IMR-90 (cell line): Measurements from ENCODE around the gene NKRF. TPM values are rescaled to one million over a fixed set of nuclear protein-coding genes. Genes with fewer than 3 reads are reported as not detected.

Source experiments
- ATAC-seq: fragments of 200-7000 bp; cut with Tn5 transposase; 2 replicates; pipeline ENCODE4 v1.9.1; 2020; ENCODE audit warnings: low read depth, mild to moderate bottlenecking, moderate library complexity
- BruUV-seq: library from RNA; stranded (reverse); fragments of 400-500 nt; replicated peaks from 2 replicates; lab custom pipeline; 2021; lab: Mats Ljungman, UMichigan
- CTCF ChIA-PET: fragments of 300-600 bp; formaldehyde crosslinking; extraction: SDS; loops from one replicate; lab custom pipeline; 2021; ENCODE audit warnings: antibody characterized with exemption; lab: Yijun Ruan, JAX
- POLR2A ChIA-PET: fragments of 300-600 bp; sonication (Branson Sonifier 250); formaldehyde crosslinking; loops from one replicate; lab custom pipeline; 2022; ENCODE audit warnings: antibody characterized with exemption; ENCODE audit not compliant: unreplicated experiment; lab: Charles Lee
- DNase-seq: peaks from one replicate; pipeline ENCODE4 v3.0.0; 2013
- H2AFZ ChIP-seq: replicated peaks from 2 replicates; pipeline ENCODE3; 2013; ENCODE audit warnings: low read length, mild to moderate bottlenecking; ENCODE audit not compliant: poor library complexity
- H2AK5ac ChIP-seq: 2 replicates; pipeline ENCODE4 v1.6.1; 2013; ENCODE audit warnings: low read depth, low read length, inconsistent platforms
- H2AK9ac ChIP-seq: replicated peaks from 2 replicates; pipeline ENCODE3; 2013; ENCODE audit warnings: mild to moderate bottlenecking, low read depth, low read length, moderate library complexity; ENCODE audit not compliant: poor library complexity
- H2BK120ac ChIP-seq: 2 replicates; pipeline ENCODE4 v1.6.1; 2013; ENCODE audit warnings: low read depth, low read length, inconsistent platforms
- H2BK15ac ChIP-seq: 3 replicates; pipeline ENCODE4 v1.6.1; 2013; ENCODE audit warnings: low read depth, low read length, inconsistent platforms
- H2BK20ac ChIP-seq: 2 replicates; pipeline ENCODE4 v1.6.1; 2013; ENCODE audit warnings: low read depth, mild to moderate bottlenecking, inconsistent platforms, low read length, moderate library complexity
- H2BK5ac ChIP-seq: 2 replicates; pipeline ENCODE4 v1.6.1; 2013; ENCODE audit warnings: mild to moderate bottlenecking, low read depth, low read length, inconsistent platforms; ENCODE audit not compliant: poor library complexity, severe bottlenecking
- H3K14ac ChIP-seq: replicated peaks from 2 replicates; pipeline ENCODE4 v1.6.1; 2013; ENCODE audit warnings: low read depth, low read length, inconsistent platforms
- H3K18ac ChIP-seq: 2 replicates; pipeline ENCODE4 v1.6.1; 2013; ENCODE audit warnings: low read depth, low read length, control low read depth
- H3K23ac ChIP-seq: 2 replicates; pipeline ENCODE4 v1.6.1; 2013; ENCODE audit warnings: low read depth, low read length, inconsistent platforms
- H3K27ac ChIP-seq: 2 replicates; pipeline ENCODE4 v1.5.1; 2013; ENCODE audit warnings: mild to moderate bottlenecking, control low read depth, low read length; ENCODE audit not compliant: insufficient read depth
- H3K27me3 ChIP-seq: 2 replicates; pipeline ENCODE4 v1.6.1; 2013; ENCODE audit warnings: low read length; ENCODE audit not compliant: control insufficient read depth, insufficient read depth
- H3K36me3 ChIP-seq: 2 replicates; pipeline ENCODE4 v1.6.1; 2013; ENCODE audit warnings: low read length, mixed read lengths; ENCODE audit not compliant: control insufficient read depth, insufficient read depth
- H3K4ac ChIP-seq: 2 replicates; pipeline ENCODE4 v1.6.1; 2013; ENCODE audit warnings: low read depth, low read length, inconsistent platforms
- H3K4me1 ChIP-seq: 2 replicates; pipeline ENCODE4 v1.6.1; 2013; ENCODE audit warnings: low read length, mixed read lengths; ENCODE audit not compliant: control insufficient read depth, insufficient read depth
- H3K4me2 ChIP-seq: 2 replicates; pipeline ENCODE4 v1.6.1; 2013; ENCODE audit warnings: low read depth, mild to moderate bottlenecking, control low read depth, low read length, moderate library complexity
- H3K4me3 ChIP-seq: 2 replicates; pipeline ENCODE4 v1.5.1; 2013; ENCODE audit warnings: low read depth, mild to moderate bottlenecking, control low read depth, low read length, moderate library complexity; ENCODE audit not compliant: insufficient read depth
- H3K56ac ChIP-seq: 2 replicates; pipeline ENCODE4 v1.6.1; 2013; ENCODE audit warnings: low read length, inconsistent platforms; ENCODE audit not compliant: insufficient read depth; ENCODE audit errors: extremely low read depth
- H3K79me1 ChIP-seq, 2 experiments: 2 replicates each; pipeline ENCODE4 v1.6.1; 2013; ENCODE audit warnings: low read length in 2 of 2, inconsistent platforms in 1 of 2, low read depth in 1 of 2
- H3K9ac ChIP-seq: 2 replicates; pipeline ENCODE4 v1.6.1; 2013; ENCODE audit warnings: low read depth, low read length, control low read depth
- H3K9me1 ChIP-seq: 2 replicates; pipeline ENCODE4 v1.6.1; 2013; ENCODE audit warnings: low read length, inconsistent platforms; ENCODE audit not compliant: insufficient read depth
- H3K9me3 ChIP-seq: 2 replicates; pipeline ENCODE4 v1.6.1; 2013; ENCODE audit warnings: low read length; ENCODE audit not compliant: control insufficient read depth, insufficient read depth
- H4K20me1 ChIP-seq: 2 replicates; pipeline ENCODE4 v1.6.1; 2013; ENCODE audit warnings: low read length, inconsistent platforms; ENCODE audit not compliant: insufficient read depth
- H4K5ac ChIP-seq: 2 replicates; pipeline ENCODE4 v1.6.1; 2013; ENCODE audit warnings: mild to moderate bottlenecking, low read depth, low read length, control low read depth
- H4K8ac ChIP-seq, 2 experiments: 2 replicates each; pipeline ENCODE4 v1.6.1; 2013; ENCODE audit warnings: low read depth in 2 of 2, low read length in 2 of 2, control low read depth in 1 of 2, inconsistent platforms in 1 of 2
- H4K91ac ChIP-seq: 2 replicates; pipeline ENCODE4 v1.6.1; 2013; ENCODE audit warnings: low read depth, low read length, inconsistent platforms; ENCODE audit not compliant: insufficient read depth
- CEBPB ChIP-seq: IDR thresholded peaks from 2 replicates; pipeline ENCODE4 v1.6.1; 2012; ENCODE audit warnings: low read depth, low read length, improper control_type of control experiment
- FOS ChIP-seq: fragments of 150-350 bp; IDR thresholded peaks from 2 replicates; pipeline ENCODE4 v1.6.1; 2016; ENCODE audit warnings: low read depth, low read length
- MAZ ChIP-seq: IDR thresholded peaks from 2 replicates; pipeline ENCODE4 v1.6.1; 2012; ENCODE audit warnings: low read depth, mild to moderate bottlenecking, low read length, improper control_type of control experiment, moderate library complexity, borderline replicate concordance
- RCOR1 ChIP-seq: IDR thresholded peaks from 2 replicates; pipeline ENCODE4 v1.6.1; 2012; ENCODE audit warnings: mild to moderate bottlenecking, low read length, improper control_type of control experiment; ENCODE audit not compliant: insufficient replicate concordance
- WGBS, 2 experiments: methylation state at CpG; one replicate each; pipeline versions ENCODE4 v1.1.5 to v1.1.7; 2013; ENCODE audit warnings: missing lambda C conversion rate in 2 of 2; ENCODE audit not compliant: insufficient read length in 1 of 2; ENCODE audit errors: extremely low coverage in 2 of 2; 5-methylcytosine and 5-hydroxymethylcytosine counted together
- dilution Hi-C: fragments of 300-500 bp; cut with HindIII; formaldehyde crosslinking; loops from one replicate; pipeline ENCODE4 v1.14.3; 2018; ENCODE audit warnings: low sequenced_read_pairs; ENCODE audit not compliant: unreplicated experiment
- in situ Hi-C: fragments of 300-500 bp; cut with MboI; formaldehyde crosslinking; loops from 3 replicates; pipeline ENCODE4 v1.14.3; 2019; ENCODE audit warnings: low sequenced_read_pairs, inconsistent platforms, mixed read lengths
- intact Hi-C: fragments of 100-400 bp; cut with micrococcal nuclease; formaldehyde crosslinking; loops from 2 replicates; pipeline ENCODE4 v1.10.0; 2022
- polyA plus RNA-seq, 3 experiments: library from polyadenylated mRNA; depleted of rRNA; stranded (reverse); fragments of >200 nt; gene quantifications; 2 replicates each; pipeline ENCODE4 v1.2.3, GENCODE V29; 2012; ENCODE audit warnings: low replicate concordance in 1 of 3
- total RNA-seq: library from RNA; depleted of rRNA; stranded (reverse); fragments of >200 nt; gene quantifications from 2 replicates; pipeline ENCODE4 v1.2.3, GENCODE V29; 2012

Gene NKRF
- total and polyA plus RNA-seq, 2 of the 4 experiments (the other 2 are of a cell fraction): 2.2 to 4.1 TPM

DNA sequence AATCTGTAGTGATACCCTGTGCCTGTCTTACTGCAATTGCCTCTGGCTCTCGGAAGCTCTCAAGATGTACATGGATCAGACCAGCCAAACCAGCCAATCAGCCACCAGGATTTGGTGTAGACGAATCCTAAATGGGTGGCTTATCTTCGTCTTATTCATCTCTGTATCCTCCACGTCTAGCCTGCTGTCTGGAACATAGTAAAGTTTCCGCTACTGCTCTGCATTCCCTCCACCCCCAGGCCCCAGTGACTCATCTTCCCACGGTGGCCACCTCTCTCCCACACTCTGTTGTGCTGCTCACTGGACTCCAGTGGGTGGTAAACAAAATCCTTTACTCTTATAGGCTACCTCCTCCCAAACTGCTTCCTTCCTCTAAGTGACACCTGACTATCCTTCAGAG is 48.9 kb upstream of the NKRF start:
- no peak overlapping the region for H3K4ac ChIP-seq
- ChIA-PET CTCF (no interaction called here), POLR2A (no interaction called here)
- H2AK9ac ChIP-seq: no peak overlapping the region
- H2BK15ac ChIP-seq: no peak overlapping the region
- DNase-seq (peak; percentile 88), ATAC-seq (peak; percentile 95)
- H4K91ac ChIP-seq: no peak overlapping the region
- no peak overlapping the region for H4K8ac ChIP-seq
- H3K14ac ChIP-seq: no peak overlapping the region
- in situ Hi-C loops: no loop called here
- H3K27me3 ChIP-seq: no peaks in the 10 kb centered on the region
- no peak overlapping the region for H3K23ac ChIP-seq
- no peaks in the 10 kb centered on the region; the same call in 1 of the 2 replicates for H3K36me3 ChIP-seq
- H2AK5ac ChIP-seq: no peak overlapping the region
- H2BK5ac ChIP-seq: no peak overlapping the region
- H3K18ac ChIP-seq: no peak overlapping the region
- H2BK20ac ChIP-seq: no peak overlapping the region
- H3K9me1 ChIP-seq: no peaks in the 10 kb centered on the region
- BruUV-seq: no TSS peak
- H3K79me1 ChIP-seq: no peaks in the 10 kb centered on the region
- H3K4me2 ChIP-seq: no peak overlapping the region
- H3K9me3 ChIP-seq: no peaks in the 10 kb centered on the region
- no peak overlapping the region for H3K27ac ChIP-seq
- no peaks in the 10 kb centered on the region for H3K4me1 ChIP-seq
- H4K5ac ChIP-seq: no peak overlapping the region
- H2AFZ ChIP-seq: no peak overlapping the region
- intact Hi-C loops: no loop called here
- H2BK120ac ChIP-seq: no peak overlapping the region
- H4K20me1 ChIP-seq: no peaks in the 10 kb centered on the region
- 0% methylated on average over 1 of the region's 6 CpGs; no CpG with 5 or more reads in 1 of the 2 experiments for WGBS, 2 experiments
- dilution Hi-C loops: no loop called here
- H3K9ac ChIP-seq: no peak overlapping the region
- H3K4me3 ChIP-seq: no peak overlapping the region
- peak; percentile 82 for TF ChIP-seq FOS
- peak; percentile 56; the same call in 1 of the 2 replicates for TF ChIP-seq MAZ
- no peak for TF ChIP-seq RCOR1
- TF ChIP-seq CEBPB: no peak
- H3K56ac ChIP-seq: no peak overlapping the region
